HEK293T (cell line): ENCODE results near the gene FAM124A.

Experiments used
- ARNT ChIP-seq: fragments of 450-650 bp; IDR thresholded peaks from 2 replicates; pipeline ENCODE4 v1.6.1; 2017; ENCODE audit warnings: mild to moderate bottlenecking
- BHLHE40 ChIP-seq: fragments of 450-650 bp; IDR thresholded peaks from 2 replicates; pipeline ENCODE4 v1.6.1; 2016; ENCODE audit warnings: mild to moderate bottlenecking, moderate library complexity, borderline replicate concordance
- CTBP1 ChIP-seq: fragments of 450-650 bp; IDR thresholded peaks from 2 replicates; pipeline ENCODE4 v1.6.1; 2016; ENCODE audit warnings: borderline replicate concordance
- ELF4 ChIP-seq: fragments of 450-650 bp; IDR thresholded peaks from 2 replicates; pipeline ENCODE4 v1.6.1; 2017; ENCODE audit warnings: antibody characterized with exemption
- FOXK2 ChIP-seq: fragments of 450-650 bp; IDR thresholded peaks from 2 replicates; pipeline ENCODE4 v1.6.1; 2016; ENCODE audit warnings: mild to moderate bottlenecking
- FOXM1 ChIP-seq: fragments of 450-650 bp; IDR thresholded peaks from 2 replicates; pipeline ENCODE4 v1.6.1; 2017; ENCODE audit warnings: mild to moderate bottlenecking, borderline replicate concordance
- HDGF ChIP-seq: fragments of 450-650 bp; IDR thresholded peaks from 2 replicates; pipeline ENCODE4 v1.6.1; 2017; ENCODE audit warnings: antibody characterized with exemption, borderline replicate concordance
- LEF1 ChIP-seq: fragments of 450-650 bp; IDR thresholded peaks from 2 replicates; pipeline ENCODE4 v1.6.1; 2017; ENCODE audit warnings: mild to moderate bottlenecking, borderline replicate concordance
- TARDBP ChIP-seq: fragments of 450-650 bp; IDR thresholded peaks from 2 replicates; pipeline ENCODE4 v1.6.1; 2016

DNA sequence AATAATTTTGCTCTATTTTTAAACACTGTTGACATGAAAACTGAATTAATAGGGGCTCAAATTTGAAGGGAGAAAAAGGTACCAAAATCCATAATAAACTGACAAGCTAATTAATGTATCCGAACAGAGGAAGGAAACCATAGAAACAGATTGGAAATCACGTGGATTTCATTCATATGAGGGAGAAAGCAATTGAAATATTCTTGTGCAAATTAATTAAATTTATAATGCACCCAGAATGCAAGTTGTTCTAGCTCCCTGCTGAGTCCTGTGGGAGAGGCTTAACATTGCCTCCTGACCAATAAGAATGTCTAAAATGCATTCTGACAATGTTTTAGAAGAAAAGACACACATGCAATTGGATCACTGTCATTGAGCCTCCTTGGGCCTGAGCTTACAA is 99.6 kb downstream of the FAM124A start:
- TF ChIP-seq ELF4 (no peak), ARNT (no peak), BHLHE40 (no peak), CTBP1 (no peak), FOXK2 (no peak), TARDBP (no peak), FOXM1 (no peak), HDGF (no peak), LEF1 (no peak)
